GM15510 (cell line): Measurements from ENCODE around the gene TCF15.

ENCODE experiments used
- POLR2A ChIP-seq: IDR thresholded peaks from 3 replicates; pipeline ENCODE4 v1.6.1; 2011; ENCODE audit warnings: borderline replicate concordance; ENCODE audit not compliant: insufficient read length; ENCODE audit errors: extremely low read depth

TCF15 gene

GRCh38 chr20:626579-626978 is 16.5 kb upstream of the TCF15 start:
- no peak for TF ChIP-seq POLR2A

- no peak for TF ChIP-seq POLR2A
Observed at GRCh38 chr20:625360-625932, 15.3 kb upstream of the TCF15 start.

GRCh38 chr20:623704-624103 is 13.6 kb upstream of the TCF15 start:
- no peak for TF ChIP-seq POLR2A

- no peak for TF ChIP-seq POLR2A
Observed at GRCh38 chr20:623021-623420, 12.9 kb upstream of the TCF15 start.

GRCh38 chr20:622161-622560 is 12.1 kb upstream of the TCF15 start:
- no peak for TF ChIP-seq POLR2A

GRCh38 chr20:621125-621756 is 11.1 kb upstream of the TCF15 start:
- TF ChIP-seq POLR2A: no peak

- TF ChIP-seq POLR2A: no peak
Observed at GRCh38 chr20:620246-620645, 10.1 kb upstream of the TCF15 start.

GRCh38 chr20:618980-619379 is 8.9 kb upstream of the TCF15 start:
- no peak for TF ChIP-seq POLR2A

GRCh38 chr20:617934-618690 is 8.0 kb upstream of the TCF15 start:
- no peak for TF ChIP-seq POLR2A

GRCh38 chr20:615514-615913 is 5.4 kb upstream of the TCF15 start:
- TF ChIP-seq POLR2A: no peak

- no peak for TF ChIP-seq POLR2A
Observed at GRCh38 chr20:611843-612185, 1.7 kb upstream of the TCF15 start.

GRCh38 chr20:611047-611842 is 1.1 kb upstream of the TCF15 start:
- TF ChIP-seq POLR2A: no peak

GRCh38 chr20:609371-609964 is 641 bp downstream of the TCF15 start:
- no peak for TF ChIP-seq POLR2A

- TF ChIP-seq POLR2A: no peak
Observed at GRCh38 chr20:608970-609369, 1.1 kb downstream of the TCF15 start.

GRCh38 chr20:607476-607875 is 2.6 kb downstream of the TCF15 start:
- no peak for TF ChIP-seq POLR2A

- TF ChIP-seq POLR2A: no peak
Observed at GRCh38 chr20:605237-605636, 4.9 kb downstream of the TCF15 start.

GRCh38 chr20:603116-603640 is 6.9 kb downstream of the TCF15 start:
- TF ChIP-seq POLR2A: no peak
